Muscle of leg (tissue), 9 donors: ENCODE data around the gene ZNF106. TPM values are rescaled to one million over a fixed set of nuclear protein-coding genes. Genes with fewer than 3 reads are reported as not detected.

Experiments
- polyA plus RNA-seq, 8 donors: library from polyadenylated mRNA; unstranded; fragments of 120-200 nt; gene quantifications; one replicate each; pipeline versions ENCODE4 v1.2.1 to v1.2.3, GENCODE V29; 2013; ENCODE audit warnings: inconsistent platforms in 1 of 8, low replicate concordance in 1 of 8; ENCODE audit not compliant: insufficient read length in 8 of 8, insufficient read depth in 1 of 8
- total RNA-seq: library from RNA; stranded (reverse); fragments of 120-200 nt; gene quantifications from one replicate; pipeline ENCODE4 v1.2.4, GENCODE V29; 2013

The ZNF106 gene
- total and polyA plus RNA-seq, 9 donors = 148 to 308 (median 234) TPM

Other genes starting within 250 kb of the ZNF106 start
- gene GANC, start 217.9 kb downstream of the ZNF106 start, total RNA-seq = 18.0 TPM
- 10 to 100 TPM; 11.7 to 17.1 (median 13.6) TPM for gene GANC, start 217.9 kb downstream of the ZNF106 start, polyA plus RNA-seq
- gene TMEM87A, start 217.7 kb downstream of the ZNF106 start, total RNA-seq = 45.8 TPM
- 10 to 100 TPM; 31.9 to 41.9 (median 34.9) TPM for gene TMEM87A, start 217.7 kb downstream of the ZNF106 start, polyA plus RNA-seq
- 207 TPM for gene CAPN3, start 131.6 kb downstream of the ZNF106 start, total RNA-seq
- gene CAPN3, start 131.6 kb downstream of the ZNF106 start, polyA plus RNA-seq = 100 to 1,000 TPM; 186 to 453 (median 378) TPM
- gene SNAP23, start 4.5 kb upstream of the ZNF106 start, total RNA-seq = 28.1 TPM
- 10 to 100 TPM; 50.9 to 68.5 (median 55.5) TPM for gene SNAP23, start 4.5 kb upstream of the ZNF106 start, polyA plus RNA-seq
- gene LRRC57, start 57.7 kb upstream of the ZNF106 start, total RNA-seq = 17.7 TPM
- gene LRRC57, start 57.7 kb upstream of the ZNF106 start, polyA plus RNA-seq = 10 to 100 TPM; 12.7 to 17.9 (median 14.0) TPM
- gene HAUS2, start 57.7 kb upstream of the ZNF106 start, total RNA-seq = 20.1 TPM
- gene HAUS2, start 57.7 kb upstream of the ZNF106 start, polyA plus RNA-seq = 10 to 100 TPM; 12.1 to 19.7 (median 15.3) TPM
- 18.6 TPM for gene STARD9, start 84.5 kb upstream of the ZNF106 start, total RNA-seq
- gene STARD9, start 84.5 kb upstream of the ZNF106 start, polyA plus RNA-seq = 10 to 100 TPM; 13.5 to 20.9 (median 16.4) TPM
- gene CDAN1, start 246.0 kb upstream of the ZNF106 start, total RNA-seq = 16.7 TPM
- gene CDAN1, start 246.0 kb upstream of the ZNF106 start, polyA plus RNA-seq = 10 to 100 TPM; 12.4 to 20.4 (median 16.5) TPM